Activated gamma-delta T cell treated with anti-CD3 and anti-CD28 coated beads, Interleukin-2, amount 50 U/mL, for 16 hours (primary cell): Measurements from ENCODE around the gene FXN.
"Not testable (repeated sequence)": the region's sequence is repeated elsewhere in the genome, so short reads cannot be mapped to it uniquely, and the experiment has no call there.

Experiments
- DNase-seq: peaks from one replicate; pipeline ENCODE4 v3.0.0-alpha.2; 2020; ENCODE audit warnings: low read depth

FXN gene

GRCh38 chr9:69035438-69036308, at the start of gene FXN:
Gene FXN (plus strand): TSS chr9:69035752. CDS start chr9:69035783, 31 bp downstream.
- peak; percentile 69 for DNase-seq

DNA sequence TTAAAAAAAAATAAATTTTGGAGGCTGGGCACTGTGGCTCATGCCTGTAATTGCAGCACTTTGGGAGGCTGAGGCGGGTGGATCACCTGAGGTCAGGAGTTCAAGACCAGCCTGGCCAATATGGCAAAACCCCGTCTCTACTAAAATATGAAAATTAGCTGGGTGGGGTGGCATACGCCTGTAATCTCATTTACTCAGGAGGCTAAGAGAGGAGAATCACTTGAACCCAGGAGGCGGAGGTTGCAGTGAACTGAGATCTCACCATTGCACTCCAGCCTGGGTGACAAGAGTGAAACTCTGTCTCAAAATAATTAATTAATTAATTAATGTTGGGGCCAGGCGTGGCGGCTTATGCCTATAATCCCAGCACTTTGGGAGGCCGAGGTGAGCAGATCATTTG, 48.6 kb upstream of the FXN start:
- not testable (repeated sequence) for DNase-seq

DNA sequence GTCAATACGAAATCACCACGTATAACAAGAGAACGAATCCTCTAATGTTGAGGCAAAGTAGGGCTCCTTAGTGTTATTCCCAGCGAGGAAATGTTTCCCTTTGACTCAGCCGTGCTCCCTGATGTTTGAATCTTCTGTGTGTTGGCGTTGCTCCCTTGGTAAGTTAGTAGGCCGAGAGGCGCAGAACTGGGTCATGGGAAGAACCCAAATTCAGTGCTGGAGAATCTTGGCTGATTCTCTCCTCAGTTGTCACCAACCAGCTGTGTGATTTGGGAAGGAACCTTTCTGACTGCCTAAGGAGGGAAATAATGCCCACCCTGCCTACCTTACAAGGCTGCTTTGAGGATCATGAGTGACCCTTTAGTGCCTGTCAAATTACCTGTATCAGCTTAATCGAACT, 44.1 kb upstream of the FXN start:
- no peak for DNase-seq

DNA sequence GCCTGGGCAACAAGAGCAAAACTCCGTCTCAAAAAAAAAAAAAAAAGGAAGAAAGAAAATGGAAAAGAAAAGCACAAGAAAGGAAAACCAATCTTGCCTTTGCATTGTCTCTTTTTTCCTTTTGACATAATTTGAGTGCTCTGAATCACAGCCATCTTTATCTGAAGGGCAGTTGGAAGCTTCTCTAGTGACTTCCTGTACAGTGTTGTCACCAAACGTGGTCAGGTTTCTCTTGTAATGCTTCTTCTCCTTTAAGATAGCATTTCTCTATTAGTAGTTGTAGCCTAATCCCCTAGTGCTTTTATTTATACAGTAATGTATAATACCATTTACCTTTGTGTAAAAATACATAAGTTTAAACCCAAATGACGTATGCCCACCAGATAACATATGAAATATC, 39.8 kb upstream of the FXN start:
- no peak for DNase-seq

DNA sequence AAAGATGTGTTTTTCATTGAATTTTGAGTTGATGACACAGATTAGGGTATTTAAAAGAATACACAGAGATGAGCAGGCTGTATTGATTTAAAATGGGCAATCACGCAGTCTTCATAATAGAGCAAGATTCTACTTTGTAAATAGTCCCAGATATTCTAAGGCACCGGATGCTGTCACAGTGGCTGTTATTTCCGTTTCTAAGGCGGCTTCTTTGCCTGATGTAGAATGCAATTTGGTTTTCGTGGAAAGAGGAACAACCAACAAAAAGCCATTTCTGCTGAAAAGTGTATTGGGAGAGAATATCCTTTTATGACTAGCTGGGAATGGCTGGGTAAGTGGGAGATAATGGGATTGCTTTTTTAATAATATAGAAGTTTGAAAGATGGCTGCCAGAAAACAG, 39.1 kb upstream of the FXN start:
- DNase-seq, result no peak

DNA sequence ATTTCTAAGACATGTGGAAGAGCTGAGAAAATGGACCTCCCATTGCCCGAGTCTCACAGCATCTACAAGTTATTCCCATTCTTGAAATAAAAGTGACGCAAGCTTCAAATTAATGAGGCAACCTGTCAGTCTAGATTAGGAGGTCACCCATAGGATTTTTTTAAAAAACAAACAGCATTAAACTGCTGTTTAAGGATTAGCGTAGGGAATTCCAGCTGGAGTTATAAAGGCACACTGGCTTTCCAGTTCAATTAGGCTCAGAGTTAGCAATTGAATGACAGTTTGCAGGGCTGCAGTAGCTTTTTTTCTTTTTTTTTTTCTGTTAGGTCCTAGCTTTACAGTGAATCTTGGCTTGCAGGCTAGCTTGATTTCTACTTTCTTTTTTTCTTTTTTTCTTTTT, 37.9 kb upstream of the FXN start:
- DNase-seq, result no peak

DNA sequence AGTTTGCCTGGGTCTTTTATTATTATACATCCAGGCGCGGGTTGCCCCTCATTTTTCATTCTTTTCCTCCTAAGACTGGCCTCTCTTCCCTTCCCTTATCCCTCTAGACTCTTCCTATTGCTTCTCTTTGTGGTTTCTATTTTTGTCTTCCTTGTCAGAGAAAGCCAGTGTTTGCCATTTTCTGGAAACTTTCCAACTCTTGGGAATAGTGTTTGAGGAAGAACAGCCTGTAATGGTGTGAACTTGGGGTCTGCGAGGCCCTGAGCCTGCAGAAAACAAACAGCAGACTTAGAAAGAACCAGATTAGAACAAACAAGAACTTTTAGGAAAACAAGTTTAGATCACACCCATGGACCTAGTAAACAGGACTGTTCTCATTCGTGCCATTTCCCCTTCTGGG, 37.2 kb upstream of the FXN start:
- no peak for DNase-seq

- DNase-seq, result no peak
These were observed 36.7 kb upstream of the FXN start for GRCh38 chr9:68998812-68999211.

DNA sequence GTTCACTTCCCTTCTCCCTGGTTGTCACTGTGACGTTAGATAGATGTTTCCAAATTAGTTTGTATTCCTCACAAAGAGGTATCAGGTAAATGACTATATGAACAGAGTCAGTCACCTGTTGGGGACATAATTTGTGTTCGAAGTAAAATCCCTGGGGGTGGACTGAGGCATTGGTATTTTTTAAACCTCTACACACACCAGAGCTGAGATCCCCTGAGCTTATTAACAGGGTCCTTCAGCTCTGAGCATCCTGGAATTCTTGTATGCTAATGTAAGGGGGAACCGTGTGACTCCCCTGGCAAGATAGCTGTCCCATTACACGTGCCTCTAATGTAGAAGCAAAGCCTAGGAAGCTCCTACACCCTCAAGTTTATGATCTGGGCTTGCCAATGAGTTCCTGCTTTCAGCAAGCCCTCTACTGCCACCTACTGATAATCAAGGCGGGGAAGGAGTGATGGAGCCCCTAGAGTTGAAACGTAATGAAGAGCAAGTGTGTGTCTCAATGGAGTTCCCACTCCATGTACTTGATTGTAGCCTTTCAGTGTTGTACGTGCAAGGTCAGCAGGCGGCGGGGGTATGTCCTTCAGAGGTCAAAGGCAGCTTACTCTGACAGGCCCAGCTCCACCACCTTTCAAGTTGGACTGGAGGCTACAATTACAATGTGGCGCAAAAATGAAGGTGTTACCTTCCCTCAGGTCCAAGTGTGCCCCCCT, 36.0 kb upstream of the FXN start:
- no peak for DNase-seq

DNA sequence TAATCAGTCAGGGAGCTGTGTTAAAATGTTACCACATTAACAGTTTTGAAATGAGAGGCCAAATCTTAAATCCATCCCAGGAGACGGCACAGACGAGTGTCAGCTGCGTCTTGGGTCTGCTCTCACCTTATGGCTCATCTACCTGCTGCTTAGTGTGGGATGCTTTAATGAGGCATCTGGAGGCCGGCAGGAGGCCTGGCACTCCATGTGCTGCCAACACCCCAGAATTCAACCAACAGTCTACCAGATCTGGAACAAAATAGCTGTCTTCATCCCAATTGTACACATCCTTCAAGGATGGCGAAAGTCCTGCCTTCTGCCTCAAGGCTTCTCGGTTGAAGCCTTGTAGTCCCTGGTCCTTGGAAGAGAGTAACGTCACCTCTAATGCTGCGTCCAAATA, 33.6 kb upstream of the FXN start:
- DNase-seq, result no peak

DNA sequence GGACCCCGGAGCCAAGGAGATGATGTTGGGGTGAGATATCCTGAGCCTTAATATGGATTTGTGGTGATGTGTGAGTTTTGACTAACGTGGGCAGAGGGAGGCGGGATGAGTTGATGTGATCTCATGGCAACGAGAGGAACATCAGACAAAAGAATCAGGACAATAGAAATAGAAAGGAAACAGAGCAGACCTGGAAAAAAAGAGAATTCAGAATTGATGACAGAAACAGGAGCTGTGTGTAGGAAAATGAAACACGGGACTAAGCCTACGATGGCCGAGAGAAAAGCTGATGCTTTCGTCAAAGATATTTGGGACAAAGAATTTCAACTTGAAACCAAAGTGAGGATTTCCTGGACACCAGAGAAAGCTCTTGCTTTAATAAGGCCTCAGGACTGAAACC, 32.5 kb upstream of the FXN start:
- no peak for DNase-seq

DNA sequence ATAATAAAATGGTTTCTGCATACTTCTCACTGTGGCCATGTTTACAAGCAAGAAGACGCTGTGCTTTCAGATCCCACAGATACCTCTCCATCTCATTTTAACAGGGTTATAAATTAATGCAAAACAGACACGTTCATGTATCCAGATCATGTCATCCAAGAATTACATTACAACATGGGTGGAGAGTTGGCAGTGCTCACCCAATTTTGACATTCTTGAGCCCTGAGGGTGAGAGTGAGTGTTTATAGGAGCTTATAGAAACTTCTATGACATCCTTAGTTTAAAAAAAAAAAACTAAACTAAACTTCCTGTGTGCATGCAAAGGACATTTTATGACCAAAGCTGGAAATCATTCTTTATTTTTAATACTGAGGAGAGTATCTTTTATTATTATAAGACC, 30.7 kb upstream of the FXN start:
- DNase-seq, result no peak

DNA sequence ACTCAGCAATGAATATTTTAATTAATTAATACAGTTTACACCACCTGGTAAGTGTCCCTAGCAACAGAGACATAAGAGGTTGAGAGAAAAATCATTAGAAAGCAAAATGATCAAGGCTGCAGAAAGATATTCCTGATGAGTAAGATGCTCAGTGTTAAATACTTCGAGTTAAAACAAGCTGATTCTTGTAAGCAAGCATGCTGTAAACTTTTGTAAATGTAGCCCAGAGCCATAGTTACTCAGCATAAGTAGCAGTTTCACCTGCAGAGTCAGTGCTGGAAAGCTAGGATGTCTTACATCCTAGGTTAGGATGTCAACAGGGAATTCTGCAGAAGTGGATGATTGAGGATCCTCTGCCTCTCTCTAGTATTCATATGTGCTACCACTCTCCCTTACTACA, 25.8 kb upstream of the FXN start:
- no peak for DNase-seq

GRCh38 chr9:69012696-69013381, 22.7 kb upstream of the FXN start:
- no peak for DNase-seq

DNA sequence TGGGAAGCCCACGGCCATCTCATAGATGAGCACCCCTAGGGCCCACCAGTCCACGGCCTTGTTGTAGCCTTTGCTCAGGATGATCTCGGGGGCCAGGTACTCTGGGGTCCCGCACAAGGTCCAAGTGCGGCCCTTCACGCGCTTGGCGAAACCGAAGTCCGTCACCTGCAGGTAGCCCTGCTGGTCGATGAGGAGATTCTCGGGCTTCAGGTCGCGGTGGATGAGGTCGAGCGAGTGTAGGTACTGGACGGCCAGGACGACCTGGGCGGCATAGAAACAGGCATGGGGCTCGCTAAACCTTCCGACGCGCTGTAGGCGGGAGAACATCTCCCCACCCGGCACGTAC, 22.2 kb upstream of the FXN start:
- no peak for DNase-seq

DNA sequence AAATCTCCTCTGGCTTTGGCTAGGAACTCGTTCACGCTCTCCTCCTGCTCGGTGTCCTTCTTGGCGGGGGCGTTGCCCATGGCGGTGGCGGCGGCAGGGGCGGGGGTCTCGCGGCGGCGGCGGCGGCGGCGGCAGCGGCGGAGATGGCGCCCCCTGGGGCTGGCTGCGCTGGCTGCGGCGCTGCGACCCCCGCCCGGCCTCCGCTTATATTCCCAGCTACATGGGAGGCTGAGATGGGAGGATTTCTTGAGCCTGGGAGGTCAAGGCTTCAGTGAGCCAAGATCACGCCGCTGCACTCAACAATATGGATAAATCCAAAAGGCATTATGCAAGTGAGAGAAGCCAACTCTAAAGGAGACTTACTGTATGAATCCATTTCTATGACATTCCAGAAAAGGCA, 21.5 kb upstream of the FXN start, which contains the start of gene PRKACG:
PRKACG (minus strand) TSS at position 101 of the 400 bp plus-strand sequence; CDS start at position 80, 21 bp downstream.
- no peak for DNase-seq

DNA sequence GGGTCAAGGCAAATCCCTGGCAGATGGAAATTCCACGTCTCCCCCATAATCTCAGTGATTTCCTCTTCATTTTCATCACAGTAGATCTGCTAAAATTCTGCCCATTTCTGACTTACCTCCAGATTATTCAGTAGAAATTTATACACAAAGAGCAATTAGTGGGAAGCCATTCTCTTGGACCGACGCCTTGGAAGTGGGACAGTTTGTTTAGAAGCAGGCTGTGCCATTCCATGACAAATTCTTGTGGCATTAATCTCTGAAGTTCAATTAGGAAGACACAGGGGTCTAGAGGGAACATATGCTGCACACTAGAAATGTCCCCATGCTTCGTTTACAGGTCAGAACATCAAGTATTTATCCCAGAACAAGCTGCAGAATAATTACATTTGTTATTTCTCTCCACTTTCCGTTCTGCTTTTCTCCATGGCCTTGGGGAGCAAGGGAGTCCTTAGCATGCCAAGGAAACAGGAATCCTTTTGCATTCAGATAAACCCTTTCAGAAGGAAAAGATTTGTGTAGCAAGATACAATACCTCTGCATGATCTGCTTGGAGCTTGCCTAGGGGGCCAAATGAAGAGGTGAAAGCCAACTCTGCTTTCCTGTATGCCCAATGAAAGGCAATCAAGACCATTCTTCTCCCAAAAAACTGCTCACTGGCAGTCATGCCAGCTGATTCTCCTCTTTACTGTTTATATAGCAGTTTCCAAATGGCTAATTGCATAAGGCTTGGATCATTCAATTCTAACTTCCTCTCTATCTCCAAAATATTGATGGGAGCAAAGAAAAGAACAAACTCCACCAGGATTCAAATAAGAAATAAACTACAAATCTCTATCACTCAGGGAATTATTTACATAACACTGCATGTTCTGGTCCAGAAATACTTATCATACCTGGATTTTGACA, 19.1 kb upstream of the FXN start:
- no peak for DNase-seq

DNA sequence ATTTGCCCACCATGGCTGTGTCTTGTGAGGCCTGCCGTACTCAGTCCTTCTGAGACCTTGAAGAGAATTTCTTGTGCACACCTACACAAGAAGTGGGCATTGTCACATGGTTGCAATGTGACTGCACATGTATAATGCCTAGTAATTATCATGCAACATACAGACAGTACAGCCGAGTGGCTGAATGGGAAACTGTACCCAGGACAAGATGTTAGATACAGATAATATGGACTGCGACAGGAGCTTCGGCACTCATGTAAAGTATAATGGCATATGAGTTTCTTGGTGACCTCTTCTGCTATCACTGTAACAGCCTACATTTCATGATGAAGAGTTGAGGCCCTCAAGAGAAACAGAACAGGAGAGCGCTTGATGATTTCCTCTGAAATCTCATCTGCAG, 16.8 kb upstream of the FXN start:
- no peak for DNase-seq

- no peak for DNase-seq
These were observed 15.7 kb upstream of the FXN start for GRCh38 chr9:69019808-69020207.

DNA sequence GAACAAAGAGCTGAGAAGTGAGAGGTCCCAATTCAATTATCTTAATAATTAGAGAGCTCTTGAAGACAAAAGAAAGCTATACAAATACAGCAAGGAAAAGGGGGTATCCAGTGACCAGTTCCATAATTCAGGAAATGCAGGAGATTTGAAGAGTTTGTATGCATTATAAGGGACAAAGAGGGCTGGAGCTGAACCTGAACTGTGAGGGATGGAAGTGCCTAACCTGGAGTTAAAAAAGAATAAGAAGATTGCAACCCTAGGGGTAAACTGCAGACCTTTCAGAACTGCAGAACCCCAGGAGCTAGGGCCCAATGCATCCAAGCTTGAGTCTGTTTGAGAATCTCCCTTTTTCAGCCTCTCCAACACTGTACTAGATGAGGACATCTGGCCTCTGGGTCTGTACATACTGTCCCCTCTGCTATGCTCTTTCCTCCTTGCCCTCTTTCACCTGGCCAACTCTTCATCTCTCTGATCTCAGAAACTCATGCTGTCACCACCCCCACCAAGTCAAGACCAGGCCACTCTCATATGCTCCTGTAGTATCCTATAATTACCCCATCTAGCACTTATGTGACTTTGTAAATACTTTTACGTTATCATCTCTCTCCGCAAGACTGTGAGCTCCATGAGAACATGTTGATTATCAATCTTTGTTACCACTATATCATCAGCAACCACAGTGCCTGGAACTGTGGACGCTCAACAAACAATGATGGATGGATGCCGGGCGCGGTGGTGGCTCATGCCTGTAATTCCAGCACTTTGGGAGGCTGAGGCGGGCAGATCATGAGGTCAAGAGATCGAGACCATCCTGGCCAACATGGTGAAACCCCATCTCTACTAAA, 15.0 kb upstream of the FXN start:
- DNase-seq, result no peak

DNA sequence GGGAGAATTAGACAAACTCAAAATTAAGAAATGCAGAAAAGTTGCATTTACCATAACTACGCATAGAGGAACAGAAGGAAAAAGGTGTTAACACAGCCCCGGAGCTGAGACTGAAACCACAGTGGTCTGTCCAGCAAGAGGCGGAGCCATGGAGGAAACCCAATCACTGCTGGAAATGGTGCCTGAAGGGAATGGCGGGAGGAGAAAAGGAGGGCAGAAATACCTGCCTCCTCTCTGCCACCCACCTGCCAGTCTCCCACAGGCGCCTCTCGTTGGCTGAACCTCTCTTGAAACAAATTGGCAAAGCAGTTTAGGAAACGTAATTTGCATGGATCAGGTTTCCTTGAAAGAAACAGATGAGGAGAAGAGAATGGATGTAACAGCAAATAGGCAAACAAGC, 11.9 kb upstream of the FXN start:
- DNase-seq, result no peak
